ENCODE results near the gene CMTM2. TPM values are rescaled to one million over a fixed set of nuclear protein-coding genes. Genes with fewer than 3 reads are reported as not detected.

CMTM2 gene
- total and polyA plus RNA-seq, 2 of the 4 experiments (the other 2 are of a cell fraction): not detected

DNA sequence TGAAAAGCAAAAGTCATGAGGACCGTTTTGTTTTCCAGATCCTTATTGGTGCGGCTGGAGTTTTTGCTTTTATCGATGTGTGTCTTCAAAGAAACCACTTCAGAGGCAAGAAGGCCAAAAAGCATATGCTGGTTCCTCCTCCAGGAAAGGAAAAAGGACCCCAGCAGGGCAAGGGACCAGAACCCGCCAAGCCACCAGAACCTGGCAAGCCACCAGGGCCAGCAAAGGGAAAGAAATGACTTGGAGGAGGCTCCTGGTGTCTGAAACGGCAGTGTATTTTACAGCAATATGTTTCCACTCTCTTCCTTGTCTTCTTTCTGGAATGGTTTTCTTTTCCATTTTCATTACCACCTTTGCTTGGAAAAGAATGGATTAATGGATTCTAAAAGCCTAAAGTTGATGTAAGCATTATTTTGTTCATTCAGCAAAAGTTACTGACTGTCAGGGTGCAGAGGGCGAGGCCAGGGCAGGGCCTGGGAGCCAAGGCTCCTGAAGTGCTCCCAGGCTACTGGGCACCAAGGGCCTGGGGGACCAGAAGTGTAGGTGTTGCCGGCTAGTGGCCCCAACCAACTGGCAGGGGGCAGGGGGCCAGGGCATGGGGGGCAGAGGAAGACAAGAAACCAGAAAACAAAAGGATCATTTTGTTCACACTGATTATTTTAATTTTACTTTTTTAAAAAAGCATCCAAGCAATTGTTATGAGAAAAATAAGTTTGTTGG lies 8.8 kb downstream of the CMTM2 start:
- Histone ChIP-seq H3K9me1 (ENCODE audit: insufficient read depth, low read length) (no peaks in the 10 kb centered on the region), H2BK20ac (ENCODE audit: low read depth, low read length) (no peak overlapping the region), H3K56ac (ENCODE audit: extremely low read depth, insufficient read depth, low read length) (no peak overlapping the region), H3K4me1 (ENCODE audit: control insufficient read depth, insufficient read depth, low read length) (no peaks in the 10 kb centered on the region), H3K27me3 (ENCODE audit: control insufficient read depth, insufficient read depth, low read length) (peaks cover 20% of the 10 kb centered on the region), H3K79me1 (ENCODE audit: low read depth in 1 of 2, low read length in 2 of 2) (no peaks in the 10 kb centered on the region), H3K4me3 (ENCODE audit: insufficient read depth, low read depth, low read length) (no peak overlapping the region), H2BK5ac (ENCODE audit: low read depth, low read length, poor library complexity, severe bottlenecking) (no peak overlapping the region), H2AK5ac (ENCODE audit: low read depth, low read length) (no peak overlapping the region), H4K8ac (ENCODE audit: low read depth in 2 of 2, low read length in 2 of 2) (no peak overlapping the region), H2AK9ac (replicated peaks; ENCODE audit: low read depth, low read length, poor library complexity) (no peak overlapping the region), H4K5ac (ENCODE audit: low read depth, low read length) (no peak overlapping the region), H4K20me1 (ENCODE audit: insufficient read depth, low read length) (no peaks in the 10 kb centered on the region), H3K36me3 (ENCODE audit: control insufficient read depth, insufficient read depth, low read length) (no peaks in the 10 kb centered on the region), H3K14ac (replicated peaks; ENCODE audit: low read depth, low read length) (no peak overlapping the region), H3K9me3 (ENCODE audit: control insufficient read depth, insufficient read depth, low read length) (no peaks in the 10 kb centered on the region), H3K9ac (ENCODE audit: low read depth, low read length) (no peak overlapping the region), H3K4me2 (ENCODE audit: low read depth, low read length) (no peak overlapping the region), H2AFZ (replicated peaks; ENCODE audit: low read length, poor library complexity) (peak overlapping the region; percentile 66), H3K18ac (ENCODE audit: low read depth, low read length) (no peak overlapping the region), H2BK120ac (ENCODE audit: low read depth, low read length) (no peak overlapping the region), H3K23ac (ENCODE audit: low read depth, low read length) (no peak overlapping the region), H3K27ac (ENCODE audit: insufficient read depth, low read length) (no peak overlapping the region), H4K91ac (ENCODE audit: insufficient read depth, low read depth, low read length) (no peak overlapping the region), H2BK15ac (ENCODE audit: low read depth, low read length) (no peak overlapping the region), H3K4ac (ENCODE audit: low read depth, low read length) (no peak overlapping the region)
- DNase-seq (no peak), ATAC-seq (ENCODE audit: low read depth) (no peak)
- in situ Hi-C loops (cut with MboI; ENCODE audit: low sequenced_read_pairs) (no loop called here), intact Hi-C loops (cut with micrococcal nuclease) (loop anchor here (5.0 kb wide), 2 partner anchors 111 to 181 kb away; no protein-coding TSS in a partner anchor), dilution Hi-C loops (cut with HindIII; ENCODE audit: low sequenced_read_pairs, unreplicated experiment) (no loop called here)
- 50% methylated on average over 2 of the region's 7 CpGs; no CpG with 5 or more reads in 1 of the 2 experiments for WGBS, 2 experiments (ENCODE audit: extremely low coverage in 2 of 2, insufficient read length in 1 of 2)
- ChIA-PET POLR2A (ENCODE audit: unreplicated experiment) (interaction anchor here (0.6 kb wide), 1 partner anchor 78 kb away, joined by 10 read pairs; no protein-coding TSS in a partner anchor), CTCF (no interaction called here)
- BruUV-seq (replicated peaks): no TSS peak
- TF ChIP-seq POLR2A (IDR thresholded peaks at IDR 0.05; ENCODE audit: low read depth, low read length) (no peak), MAZ (IDR thresholded peaks at IDR 0.05; ENCODE audit: borderline replicate concordance, low read depth, low read length) (no peak), RCOR1 (IDR thresholded peaks at IDR 0.05; ENCODE audit: insufficient replicate concordance, low read length) (no peak), BHLHE40 (IDR thresholded peaks at IDR 0.05; ENCODE audit: low read depth, low read length) (no peak), RAD21 (IDR thresholded peaks at IDR 0.05; ENCODE audit: low read length) (no peak), CEBPB (IDR thresholded peaks at IDR 0.05; ENCODE audit: low read depth, low read length) (no peak), NFE2L2 (IDR thresholded peaks at IDR 0.05; ENCODE audit: low read depth, low read length) (no peak), RFX5 (IDR thresholded peaks at IDR 0.05; ENCODE audit: low read depth, low read length) (no peak), CHD1 (IDR thresholded peaks at IDR 0.05; ENCODE audit: low read depth, low read length) (no peak), MAFK (IDR thresholded peaks at IDR 0.05; ENCODE audit: low read depth, low read length) (no peak), MXI1 (IDR thresholded peaks at IDR 0.05; ENCODE audit: borderline replicate concordance, low read depth, low read length) (no peak), SMC3 (IDR thresholded peaks at IDR 0.05; ENCODE audit: low read depth, low read length) (no peak), FOS (IDR thresholded peaks at IDR 0.05; ENCODE audit: low read depth, low read length) (no peak)
- TF ChIP-seq, protein P1, sequence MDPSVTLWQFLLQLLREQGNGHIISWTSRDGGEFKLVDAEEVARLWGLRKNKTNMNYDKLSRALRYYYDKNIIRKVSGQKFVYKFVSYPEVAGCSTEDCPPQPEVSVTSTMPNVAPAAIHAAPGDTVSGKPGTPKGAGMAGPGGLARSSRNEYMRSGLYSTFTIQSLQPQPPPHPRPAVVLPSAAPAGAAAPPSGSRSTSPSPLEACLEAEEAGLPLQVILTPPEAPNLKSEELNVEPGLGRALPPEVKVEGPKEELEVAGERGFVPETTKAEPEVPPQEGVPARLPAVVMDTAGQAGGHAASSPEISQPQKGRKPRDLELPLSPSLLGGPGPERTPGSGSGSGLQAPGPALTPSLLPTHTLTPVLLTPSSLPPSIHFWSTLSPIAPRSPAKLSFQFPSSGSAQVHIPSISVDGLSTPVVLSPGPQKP (IDR thresholded peaks at IDR 0.05; ENCODE audit: borderline replicate concordance, low read depth, low read length): no peak
- TF ChIP-seq, protein P2, sequence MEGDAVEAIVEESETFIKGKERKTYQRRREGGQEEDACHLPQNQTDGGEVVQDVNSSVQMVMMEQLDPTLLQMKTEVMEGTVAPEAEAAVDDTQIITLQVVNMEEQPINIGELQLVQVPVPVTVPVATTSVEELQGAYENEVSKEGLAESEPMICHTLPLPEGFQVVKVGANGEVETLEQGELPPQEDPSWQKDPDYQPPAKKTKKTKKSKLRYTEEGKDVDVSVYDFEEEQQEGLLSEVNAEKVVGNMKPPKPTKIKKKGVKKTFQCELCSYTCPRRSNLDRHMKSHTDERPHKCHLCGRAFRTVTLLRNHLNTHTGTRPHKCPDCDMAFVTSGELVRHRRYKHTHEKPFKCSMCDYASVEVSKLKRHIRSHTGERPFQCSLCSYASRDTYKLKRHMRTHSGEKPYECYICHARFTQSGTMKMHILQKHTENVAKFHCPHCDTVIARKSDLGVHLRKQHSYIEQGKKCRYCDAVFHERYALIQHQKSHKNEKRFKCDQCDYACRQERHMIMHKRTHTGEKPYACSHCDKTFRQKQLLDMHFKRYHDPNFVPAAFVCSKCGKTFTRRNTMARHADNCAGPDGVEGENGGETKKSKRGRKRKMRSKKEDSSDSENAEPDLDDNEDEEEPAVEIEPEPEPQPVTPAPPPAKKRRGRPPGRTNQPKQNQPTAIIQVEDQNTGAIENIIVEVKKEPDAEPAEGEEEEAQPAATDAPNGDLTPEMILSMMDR (conservative IDR thresholded peaks at IDR 0.05; ENCODE audit: low read depth, low read length): no peak
- TF ChIP-seq, protein P3, sequence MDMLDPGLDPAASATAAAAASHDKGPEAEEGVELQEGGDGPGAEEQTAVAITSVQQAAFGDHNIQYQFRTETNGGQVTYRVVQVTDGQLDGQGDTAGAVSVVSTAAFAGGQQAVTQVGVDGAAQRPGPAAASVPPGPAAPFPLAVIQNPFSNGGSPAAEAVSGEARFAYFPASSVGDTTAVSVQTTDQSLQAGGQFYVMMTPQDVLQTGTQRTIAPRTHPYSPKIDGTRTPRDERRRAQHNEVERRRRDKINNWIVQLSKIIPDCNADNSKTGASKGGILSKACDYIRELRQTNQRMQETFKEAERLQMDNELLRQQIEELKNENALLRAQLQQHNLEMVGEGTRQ (IDR thresholded peaks at IDR 0.05; ENCODE audit: low read depth, low read length): no peak
